Measurements from ENCODE around the gene CTDNEP1.
A peak's percentile ranks its signal among the peaks of the same experiment; 100 is the strongest.

Gene CTDNEP1

GRCh38 chr17:7239091-7240027, 12.2 kb downstream of the CTDNEP1 start, which contains the start of gene PHF23:
PHF23 (minus strand) TSS chr17:7239457; CDS start chr17:7239279, 178 bp downstream.
- Histone ChIP-seq H3K27me3 (ENCODE audit: low read depth, low read length) (no peaks in the 10 kb centered on the region), H3K9ac (ENCODE audit: low read length) (peak within 1 kb of the TSS; percentile 100), H3K4me1 (ENCODE audit: low read length) (peaks cover 31% of the 10 kb centered on the region), H3K4me2 (ENCODE audit: low read length) (peak within 1 kb of the TSS; percentile 96), H3K4me3 (ENCODE audit: low read length) (peak within 1 kb of the TSS; percentile 100), H3K79me2 (ENCODE audit: low read length) (peaks cover 48% of the 10 kb centered on the region), H3K27ac (ENCODE audit: low read length) (peak within 1 kb of the TSS; percentile 93), H2AFZ (ENCODE audit: low read depth, low read length) (no peak within 1 kb of the TSS), H3K36me3 (replicated peaks; ENCODE audit: low read depth, low read length) (peaks cover 14% of the 10 kb centered on the region), H3K9me3 (ENCODE audit: insufficient read depth, low read length) (no peaks in the 10 kb centered on the region), H4K20me1 (ENCODE audit: insufficient read depth, low read length) (peaks cover 5% of the 10 kb centered on the region)
- TF ChIP-seq EZH2phosphoT487 (IDR thresholded peaks at IDR 0.05; ENCODE audit: low read depth) (no peak), CTCF (IDR thresholded peaks at IDR 0.05; ENCODE audit: low read depth, low read length) (no peak)

- Histone ChIP-seq H2AFZ (ENCODE audit: low read depth, low read length) (no peak overlapping the region), H3K9ac (ENCODE audit: low read length) (peak overlapping the region; percentile 100), H3K27me3 (ENCODE audit: low read depth, low read length) (no peaks in the 10 kb centered on the region), H3K4me3 (ENCODE audit: low read length) (peak overlapping the region; percentile 100), H3K9me3 (ENCODE audit: insufficient read depth, low read length) (no peaks in the 10 kb centered on the region), H4K20me1 (ENCODE audit: insufficient read depth, low read length) (peaks cover 5% of the 10 kb centered on the region), H3K4me2 (ENCODE audit: low read length) (peak overlapping the region; percentile 65), H3K79me2 (ENCODE audit: low read length) (peaks cover 55% of the 10 kb centered on the region), H3K27ac (ENCODE audit: low read length) (peak overlapping the region; percentile 93), H3K36me3 (replicated peaks; ENCODE audit: low read depth, low read length) (peaks cover 14% of the 10 kb centered on the region), H3K4me1 (ENCODE audit: low read length) (peaks cover 31% of the 10 kb centered on the region)
- no peak for TF ChIP-seq EZH2phosphoT487 (IDR thresholded peaks at IDR 0.05; ENCODE audit: low read depth)
- TF ChIP-seq CTCF (IDR thresholded peaks at IDR 0.05; ENCODE audit: low read depth, low read length) = no peak
Observed at GRCh38 chr17:7238420-7239090, 13.0 kb downstream of the CTDNEP1 start.

GRCh38 chr17:7237761-7238419, 13.6 kb downstream of the CTDNEP1 start:
- peaks cover 5% of the 10 kb centered on the region for H4K20me1 ChIP-seq (ENCODE audit: insufficient read depth, low read length)
- peak overlapping the region; percentile 77 for H3K4me2 ChIP-seq (ENCODE audit: low read length)
- no peaks in the 10 kb centered on the region for H3K9me3 ChIP-seq (ENCODE audit: insufficient read depth, low read length)
- TF ChIP-seq CTCF (IDR thresholded peaks at IDR 0.05; ENCODE audit: low read depth, low read length) (no peak), EZH2phosphoT487 (IDR thresholded peaks at IDR 0.05; ENCODE audit: low read depth) (no peak)
- peak overlapping the region; percentile 100 for H3K4me3 ChIP-seq (ENCODE audit: low read length)
- H3K4me1 ChIP-seq (ENCODE audit: low read length) = peaks cover 30% of the 10 kb centered on the region
- no peaks in the 10 kb centered on the region for H3K27me3 ChIP-seq (ENCODE audit: low read depth, low read length)
- H3K9ac ChIP-seq (ENCODE audit: low read length) = peak overlapping the region; percentile 100
- no peak overlapping the region for H2AFZ ChIP-seq (ENCODE audit: low read depth, low read length)
- peaks cover 61% of the 10 kb centered on the region for H3K79me2 ChIP-seq (ENCODE audit: low read length)
- peaks cover 13% of the 10 kb centered on the region for H3K36me3 ChIP-seq (replicated peaks; ENCODE audit: low read depth, low read length)
- H3K27ac ChIP-seq (ENCODE audit: low read length) = peak overlapping the region; percentile 93

Data from OCI-LY3 (cell line).